Coronary artery (tissue), 2 donors: ENCODE results near the gene PTTG1.

Experiments
- DNase-seq: peaks from one replicate; pipeline ENCODE4 v3.0.0-alpha.2; 2017; ENCODE audit warnings: low spot score
- H3K27ac ChIP-seq, 2 donors: fragments of 200-600 bp; sonication (generic); one replicate each; pipeline ENCODE4 v1.5.1; 2016 to 2019
- H3K4me3 ChIP-seq: fragments of 200-600 bp; sonication (generic); 2 replicates; pipeline ENCODE4 v1.5.1; 2016; ENCODE audit warnings: mild to moderate bottlenecking, moderate library complexity
- TF ChIP-seq, protein P1 (sequence below): fragments of 200-600 bp; sonication (generic); IDR thresholded peaks from one replicate; pipeline ENCODE4 v1.5.1; 2019; ENCODE audit warnings: antibody characterized with exemption

Gene PTTG1

DNA sequence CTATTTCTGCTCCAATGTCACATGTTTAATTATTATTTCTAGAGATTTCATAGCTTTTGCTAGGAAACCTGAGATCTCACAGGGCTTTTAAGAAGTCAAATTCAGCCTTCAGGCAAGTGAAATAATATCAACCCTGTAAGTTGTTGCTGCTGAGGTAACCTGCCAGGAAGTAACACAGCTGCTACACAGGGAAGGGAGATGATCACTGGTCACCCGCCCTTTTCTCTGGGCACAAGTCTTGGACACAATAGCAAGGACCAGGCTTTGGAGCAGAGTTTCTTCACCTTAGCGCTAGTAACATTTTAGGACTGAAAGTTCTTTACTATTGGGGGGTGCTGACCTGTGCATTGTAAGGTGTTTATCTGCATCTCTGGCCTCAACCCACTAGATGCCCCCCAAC, 50.1 kb downstream of the PTTG1 start:
- no peak for DNase-seq
- no peak overlapping the region for H3K4me3 ChIP-seq
- H3K27ac ChIP-seq: no peak overlapping the region

DNA sequence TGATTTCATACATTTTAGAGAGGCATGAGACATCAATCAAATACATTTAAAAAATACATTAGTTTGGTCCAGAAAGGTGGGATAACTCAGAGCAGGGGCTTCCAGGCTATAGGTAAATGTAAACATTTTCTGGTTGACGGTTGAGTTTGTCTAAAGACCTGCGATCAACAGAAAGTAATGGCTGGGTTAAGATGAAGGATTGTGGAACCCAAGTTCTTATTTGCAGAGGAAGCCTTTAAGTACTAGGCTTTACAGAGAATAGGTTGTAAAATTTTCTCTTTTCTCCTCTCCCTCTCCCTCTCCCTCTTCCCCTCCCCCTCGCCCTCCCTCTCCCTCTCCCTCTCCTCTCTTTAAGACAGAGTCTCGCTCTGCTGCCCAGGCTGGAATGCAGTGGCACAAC, 50.8 kb downstream of the PTTG1 start:
- Histone ChIP-seq H3K4me3 (no peak overlapping the region), H3K27ac (no peak overlapping the region)
- no peak for DNase-seq
- TF ChIP-seq, protein P1, sequence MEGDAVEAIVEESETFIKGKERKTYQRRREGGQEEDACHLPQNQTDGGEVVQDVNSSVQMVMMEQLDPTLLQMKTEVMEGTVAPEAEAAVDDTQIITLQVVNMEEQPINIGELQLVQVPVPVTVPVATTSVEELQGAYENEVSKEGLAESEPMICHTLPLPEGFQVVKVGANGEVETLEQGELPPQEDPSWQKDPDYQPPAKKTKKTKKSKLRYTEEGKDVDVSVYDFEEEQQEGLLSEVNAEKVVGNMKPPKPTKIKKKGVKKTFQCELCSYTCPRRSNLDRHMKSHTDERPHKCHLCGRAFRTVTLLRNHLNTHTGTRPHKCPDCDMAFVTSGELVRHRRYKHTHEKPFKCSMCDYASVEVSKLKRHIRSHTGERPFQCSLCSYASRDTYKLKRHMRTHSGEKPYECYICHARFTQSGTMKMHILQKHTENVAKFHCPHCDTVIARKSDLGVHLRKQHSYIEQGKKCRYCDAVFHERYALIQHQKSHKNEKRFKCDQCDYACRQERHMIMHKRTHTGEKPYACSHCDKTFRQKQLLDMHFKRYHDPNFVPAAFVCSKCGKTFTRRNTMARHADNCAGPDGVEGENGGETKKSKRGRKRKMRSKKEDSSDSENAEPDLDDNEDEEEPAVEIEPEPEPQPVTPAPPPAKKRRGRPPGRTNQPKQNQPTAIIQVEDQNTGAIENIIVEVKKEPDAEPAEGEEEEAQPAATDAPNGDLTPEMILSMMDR: no peak

More for the DNA sequence above, 50.1 kb downstream of the PTTG1 start:
- TF ChIP-seq, protein P1: no peak

DNA sequence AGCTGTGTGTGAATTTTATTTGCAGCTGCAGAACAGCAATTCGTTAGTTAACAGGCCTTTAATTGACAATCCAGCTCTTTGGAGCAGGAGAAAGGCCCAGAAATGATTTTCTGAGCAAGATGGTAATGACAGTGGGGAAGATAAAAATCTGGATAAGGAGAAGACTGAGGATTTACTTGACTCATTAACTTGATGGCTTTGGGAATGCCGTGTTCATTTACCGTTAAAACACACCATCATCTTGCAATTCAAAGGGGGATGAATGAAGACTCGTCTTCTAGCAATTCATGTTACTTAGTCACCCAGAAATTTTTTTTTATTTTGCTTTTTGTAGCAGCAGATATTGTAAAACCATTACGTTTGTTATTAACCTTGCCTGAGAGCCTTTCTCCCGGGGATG, 52.0 kb downstream of the PTTG1 start:
- DNase-seq: no peak
- TF ChIP-seq, protein P1: no peak
- Histone ChIP-seq H3K27ac (no peak overlapping the region), H3K4me3 (no peak overlapping the region)

DNA sequence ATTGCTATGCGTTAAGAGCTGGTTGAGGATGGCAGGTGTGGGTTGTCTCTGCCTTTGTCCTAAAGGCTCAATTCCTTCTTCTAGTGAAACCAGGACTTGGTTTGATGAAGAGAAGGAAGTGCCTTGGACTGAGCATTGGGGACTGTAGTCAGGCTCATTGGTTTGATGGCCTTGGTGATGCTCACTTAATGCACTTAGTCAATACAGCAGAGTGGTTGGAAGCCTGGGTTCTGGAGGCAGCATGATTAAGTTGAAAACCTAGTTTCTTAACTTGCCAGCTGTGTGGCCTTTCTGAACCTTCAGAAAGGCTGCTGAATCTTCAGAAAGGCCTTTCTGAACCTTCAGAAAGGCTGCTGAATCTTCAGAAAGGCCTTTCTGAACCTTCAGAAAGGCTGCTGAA, 52.4 kb downstream of the PTTG1 start:
- Histone ChIP-seq H3K27ac (no peak overlapping the region), H3K4me3 (no peak overlapping the region)
- no peak for DNase-seq
- TF ChIP-seq, protein P1: no peak

DNA sequence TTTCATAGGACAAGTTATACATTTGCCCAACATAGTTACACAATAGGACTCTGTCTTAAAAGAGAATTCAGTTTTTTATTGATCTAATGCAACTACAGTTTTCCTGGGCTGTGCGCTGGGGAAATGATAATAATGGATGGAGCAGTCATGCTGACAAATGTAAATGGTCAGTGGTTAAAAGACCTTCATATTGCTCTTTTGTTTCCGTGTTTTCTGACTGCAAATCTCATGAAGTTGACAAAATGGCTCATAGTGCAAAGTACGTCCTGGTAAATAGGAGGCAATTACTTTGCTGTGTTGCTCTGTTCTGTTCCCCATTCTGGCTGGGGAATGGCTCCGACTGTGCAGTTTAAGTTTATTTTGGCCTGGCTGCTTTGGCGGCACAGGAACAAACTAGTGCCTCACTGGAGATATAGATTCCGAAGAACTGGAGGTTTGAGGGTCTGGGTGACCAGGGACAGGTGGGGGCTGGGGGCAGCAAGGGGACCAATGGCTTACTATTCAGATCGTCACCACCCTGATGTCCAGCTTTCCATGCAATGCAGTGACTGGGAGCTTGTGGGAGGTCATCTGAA, 54.3 kb downstream of the PTTG1 start:
- TF ChIP-seq, protein P1: no peak
- H3K4me3 ChIP-seq: no peak overlapping the region
- no peak overlapping the region for H3K27ac ChIP-seq
- no peak for DNase-seq

DNA sequence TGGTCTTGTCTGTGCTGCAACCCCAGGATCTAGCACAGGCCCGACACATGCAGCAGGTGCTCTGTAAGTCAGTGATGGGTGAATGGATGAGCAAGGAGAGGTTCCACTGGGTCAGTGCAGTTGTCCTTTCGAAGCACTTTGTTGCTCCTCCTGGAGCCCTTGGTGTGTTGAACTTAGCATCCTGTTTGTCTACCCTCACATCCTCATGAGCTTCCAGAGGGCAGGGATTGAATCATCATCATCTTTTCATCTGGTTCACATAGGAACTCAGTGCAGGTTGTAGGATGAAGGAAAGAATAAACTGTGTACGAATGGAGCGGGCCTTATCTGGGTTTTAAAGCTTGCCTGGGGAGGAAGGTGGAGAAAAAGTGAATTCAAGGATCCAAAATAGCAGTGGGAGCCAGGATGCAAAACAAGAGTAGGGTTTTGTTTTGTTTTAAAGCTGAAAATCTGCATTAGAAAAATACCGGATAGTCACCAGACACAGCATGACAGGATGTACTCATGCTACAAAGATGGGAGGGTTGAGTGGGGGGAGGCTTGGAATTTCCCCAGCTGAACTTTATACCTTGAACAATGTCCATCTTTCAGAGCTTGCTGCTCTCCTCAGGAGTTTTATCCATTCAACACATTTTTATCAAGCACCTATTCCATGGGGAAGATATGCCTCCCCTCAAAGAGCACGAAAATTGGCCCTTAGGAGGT, 55.8 kb downstream of the PTTG1 start:
- DNase-seq: no peak
- TF ChIP-seq, protein P1: no peak
- no peak overlapping the region for H3K27ac ChIP-seq
- no peak overlapping the region for H3K4me3 ChIP-seq

DNA sequence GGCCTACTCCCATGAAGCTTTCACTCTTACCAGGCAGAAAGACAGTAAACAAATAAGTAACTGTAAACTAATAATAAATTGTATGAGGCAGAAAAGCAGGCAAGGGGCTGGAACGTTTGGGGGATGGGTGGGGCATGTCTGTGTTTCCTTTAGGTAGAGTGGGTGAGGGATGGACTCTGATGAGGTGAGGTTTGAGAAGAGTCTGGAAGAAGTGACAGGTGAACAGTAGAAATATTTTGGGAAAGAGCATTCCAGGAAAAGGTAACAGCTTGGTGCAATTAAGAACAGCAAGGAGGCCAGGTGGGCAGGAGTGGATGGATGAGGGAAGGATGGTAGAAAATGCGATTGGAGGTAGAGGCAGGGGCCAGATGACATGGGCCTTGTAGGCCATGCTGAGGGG, 56.5 kb downstream of the PTTG1 start:
- no peak for DNase-seq
- Histone ChIP-seq H3K27ac (no peak overlapping the region), H3K4me3 (no peak overlapping the region)
- TF ChIP-seq, protein P1: no peak
